Stimulated activated naive B cell treated with anti-CD40 and anti-IgM and Interleukin-4, amounts not matched to agents 10 μg/mL and 1 μg/mL and 100 μg/mL, for 72 hours (primary cell): ENCODE results near the gene TMEM271.

Experiments
- ATAC-seq, 2 donors: fragments of 150-1000 bp; cut with Tn5 transposase; replicated peaks; 2 replicates each; pipeline ENCODE4 v1.10.0; 2021; ENCODE audit warnings: moderate library complexity in 1 of 2
- DNase-seq: peaks from one replicate; pipeline ENCODE4 v3.0.0; 2021
- H3K27ac Mint-ChIP-seq: one replicate; pipeline ENCODE4 v1.8.0; 2022; ENCODE audit warnings: mild to moderate bottlenecking, mixed read lengths
- H3K27me3 Mint-ChIP-seq, 2 donors: one replicate each; pipeline ENCODE4 v1.8.0; 2022; ENCODE audit warnings: mixed read lengths in 2 of 2
- H3K36me3 Mint-ChIP-seq, 2 donors: one replicate each; pipeline ENCODE4 v1.8.0; 2022; ENCODE audit warnings: mixed read lengths in 2 of 2, mild to moderate bottlenecking in 1 of 2
- H3K4me1 Mint-ChIP-seq, 2 donors: one replicate each; pipeline ENCODE4 v1.8.0; 2022; ENCODE audit warnings: mixed read lengths in 2 of 2, mild to moderate bottlenecking in 1 of 2
- H3K4me3 Mint-ChIP-seq, 2 donors: one replicate each; pipeline ENCODE4 v1.8.0; 2022; ENCODE audit warnings: mild to moderate bottlenecking in 2 of 2, mixed read lengths in 2 of 2, moderate library complexity in 1 of 2
- H3K9me3 Mint-ChIP-seq, 2 donors: one replicate each; pipeline ENCODE4 v1.8.0; 2022; ENCODE audit warnings: mixed read lengths in 2 of 2, mild to moderate bottlenecking in 1 of 2

TMEM271 gene

GRCh38 chr4:578451-579443 is 2.7 kb upstream of the TMEM271 start:
- H3K36me3 Mint-ChIP-seq = peaks cover 6 to 7% of the 10 kb centered on the region in 2 donors
- DNase-seq = no peak

GRCh38 chr4:577499-578450 is 1.7 kb upstream of the TMEM271 start:
- Mint-ChIP-seq H3K36me3 (peaks cover 3 to 5% of the 10 kb centered on the region in 2 donors), H3K27ac (peak overlapping the region; percentile 37), H3K4me1 (peaks cover 13 to 35% of the 10 kb centered on the region in 2 donors), H3K9me3 (peaks cover 0 to 3% of the 10 kb centered on the region in 2 donors), H3K4me3 (peak overlapping the region; percentile 66 to 75), H3K27me3 (peaks cover 65 to 79% of the 10 kb centered on the region in 2 donors)
- DNase-seq = no peak
- ATAC-seq = peak in 1 of 2 donors; percentile 17

More at GRCh38 chr4:578451-579443, 2.7 kb upstream of the TMEM271 start:
- peaks cover 13 to 35% of the 10 kb centered on the region in 2 donors for H3K4me1 Mint-ChIP-seq
- peaks cover 58 to 76% of the 10 kb centered on the region in 2 donors for H3K27me3 Mint-ChIP-seq
- no peak overlapping the region for H3K27ac Mint-ChIP-seq
- peaks cover 3 to 5% of the 10 kb centered on the region in 2 donors for H3K9me3 Mint-ChIP-seq
- H3K4me3 Mint-ChIP-seq = no peak overlapping the region
- ATAC-seq = no peak

GRCh38 chr4:576991-577498 is 950 bp upstream of the TMEM271 start:
- ATAC-seq (no peak), DNase-seq (no peak)
- H3K4me3 Mint-ChIP-seq = peak overlapping the region; percentile 66 to 75
- H3K27me3 Mint-ChIP-seq = peaks cover 73 to 83% of the 10 kb centered on the region in 2 donors
- H3K36me3 Mint-ChIP-seq = peaks cover 3 to 7% of the 10 kb centered on the region in 2 donors
- H3K27ac Mint-ChIP-seq = peak overlapping the region; percentile 68
- H3K4me1 Mint-ChIP-seq = peaks cover 13 to 35% of the 10 kb centered on the region in 2 donors
- H3K9me3 Mint-ChIP-seq = peaks cover 3 to 5% of the 10 kb centered on the region in 2 donors

GRCh38 chr4:575281-576141 is 584 bp downstream of the TMEM271 start:
- no peak for DNase-seq
- Mint-ChIP-seq H3K36me3 (peaks cover 3 to 9% of the 10 kb centered on the region in 2 donors), H3K27me3 (peaks cover 73 to 83% of the 10 kb centered on the region in 2 donors), H3K27ac (no peak overlapping the region), H3K4me1 (peaks cover 13 to 35% of the 10 kb centered on the region in 2 donors), H3K9me3 (peaks cover 6 to 7% of the 10 kb centered on the region in 2 donors), H3K4me3 (no peak overlapping the region)
- ATAC-seq = peak in 1 of 2 donors; percentile 20

GRCh38 chr4:574346-575161 is 1.5 kb downstream of the TMEM271 start:
- Mint-ChIP-seq H3K4me1 (peaks cover 9 to 30% of the 10 kb centered on the region in 2 donors), H3K36me3 (peaks cover 3 to 7% of the 10 kb centered on the region in 2 donors), H3K4me3 (peak overlapping the region; percentile 78 to 89), H3K27ac (peak overlapping the region; percentile 98), H3K9me3 (peaks cover 6 to 7% of the 10 kb centered on the region in 2 donors), H3K27me3 (peaks cover 74 to 81% of the 10 kb centered on the region in 2 donors)
- ATAC-seq (peak; percentile 75 to 76), DNase-seq (no peak)

- no peak overlapping the region for H3K4me3 Mint-ChIP-seq
- no peak overlapping the region for H3K27ac Mint-ChIP-seq
- DNase-seq (no peak), ATAC-seq (no peak)
- peaks cover 71 to 77% of the 10 kb centered on the region in 2 donors for H3K27me3 Mint-ChIP-seq
- H3K4me1 Mint-ChIP-seq = peaks cover 7 to 23% of the 10 kb centered on the region in 2 donors
- H3K9me3 Mint-ChIP-seq = peaks cover 6 to 7% of the 10 kb centered on the region in 2 donors
- peaks cover 3 to 7% of the 10 kb centered on the region in 2 donors for H3K36me3 Mint-ChIP-seq
Observed at GRCh38 chr4:573122-573892, 2.8 kb downstream of the TMEM271 start.

GRCh38 chr4:572594-572993 is 3.5 kb downstream of the TMEM271 start:
- DNase-seq (no peak), ATAC-seq (no peak)
- H3K4me3 Mint-ChIP-seq = no peak overlapping the region
- H3K4me1 Mint-ChIP-seq = peaks cover 7 to 18% of the 10 kb centered on the region in 2 donors
- H3K9me3 Mint-ChIP-seq = peaks cover 6 to 7% of the 10 kb centered on the region in 2 donors
- H3K36me3 Mint-ChIP-seq = peaks cover 3 to 7% of the 10 kb centered on the region in 2 donors
- H3K27ac Mint-ChIP-seq = no peak overlapping the region
- H3K27me3 Mint-ChIP-seq = peaks cover 68 to 77% of the 10 kb centered on the region in 2 donors

- no peak for DNase-seq
- peaks cover 3 to 7% of the 10 kb centered on the region in 2 donors for H3K36me3 Mint-ChIP-seq
- H3K4me3 Mint-ChIP-seq = no peak overlapping the region
- peaks cover 6 to 7% of the 10 kb centered on the region in 2 donors for H3K9me3 Mint-ChIP-seq
- H3K27me3 Mint-ChIP-seq = peaks cover 64 to 77% of the 10 kb centered on the region in 2 donors
- ATAC-seq = no peak
- H3K27ac Mint-ChIP-seq = no peak overlapping the region
- H3K4me1 Mint-ChIP-seq = peaks cover 5 to 12% of the 10 kb centered on the region in 2 donors
Observed at GRCh38 chr4:571838-572572, 4.1 kb downstream of the TMEM271 start.

GRCh38 chr4:570754-571153 is 5.3 kb downstream of the TMEM271 start:
- Mint-ChIP-seq H3K27ac (no peak overlapping the region), H3K36me3 (peaks cover 3 to 5% of the 10 kb centered on the region in 2 donors), H3K9me3 (peaks cover 6 to 10% of the 10 kb centered on the region in 2 donors), H3K4me1 (peaks cover 3 to 8% of the 10 kb centered on the region in 2 donors), H3K27me3 (peaks cover 60 to 71% of the 10 kb centered on the region in 2 donors), H3K4me3 (no peak overlapping the region)
- ATAC-seq (no peak), DNase-seq (no peak)

- Mint-ChIP-seq H3K4me3 (no peak overlapping the region), H3K27me3 (peaks cover 64 to 71% of the 10 kb centered on the region in 2 donors), H3K36me3 (peaks cover 3 to 5% of the 10 kb centered on the region in 2 donors), H3K9me3 (peaks cover 11 to 14% of the 10 kb centered on the region in 2 donors), H3K27ac (no peak overlapping the region), H3K4me1 (peaks cover 3 to 8% of the 10 kb centered on the region in 2 donors)
- ATAC-seq (no peak), DNase-seq (no peak)
Observed at GRCh38 chr4:569958-570667, 6.0 kb downstream of the TMEM271 start.

- Mint-ChIP-seq H3K36me3 (peaks cover 0 to 4% of the 10 kb centered on the region in 2 donors), H3K9me3 (peaks cover 17 to 21% of the 10 kb centered on the region in 2 donors), H3K27me3 (peaks cover 59 to 64% of the 10 kb centered on the region in 2 donors), H3K4me1 (peaks cover 0 to 1% of the 10 kb centered on the region in 2 donors), H3K27ac (no peak overlapping the region), H3K4me3 (no peak overlapping the region)
- ATAC-seq = no peak
- no peak for DNase-seq
Observed at GRCh38 chr4:568962-569361, 7.1 kb downstream of the TMEM271 start.
